ENCODE results near the gene GUCA1A. TPM values are rescaled to one million over a fixed set of nuclear protein-coding genes. Genes with fewer than 3 reads are reported as not detected.

The GUCA1A gene
- total RNA-seq, 1 experiment from 2014 or later = not detected

- TF ChIP-seq REST (IDR thresholded peaks at IDR 0.05; ENCODE audit: low read depth) (no peak), MAX (IDR thresholded peaks at IDR 0.05) (no peak), EGR1 (IDR thresholded peaks at IDR 0.05; ENCODE audit: low read depth) (no peak), RAD21 (IDR thresholded peaks at IDR 0.05; ENCODE audit: low read depth) (no peak), POLR2AphosphoS5 (IDR thresholded peaks at IDR 0.05; ENCODE audit: low read depth, low read length) (no peak), JUND (IDR thresholded peaks at IDR 0.05) (no peak), SRF (IDR thresholded peaks at IDR 0.05; ENCODE audit: low read depth) (no peak), EZH2phosphoT487 (IDR thresholded peaks at IDR 0.05; ENCODE audit: borderline replicate concordance) (no peak)
Observed at GRCh38 chr6:42156638-42157037, 16.5 kb upstream of the GUCA1A start (continued).

GRCh38 chr6:42158011-42158410, 15.2 kb upstream of the GUCA1A start:
- ChIA-PET RAD21 (ENCODE audit: low non-redundant PET in 1 of 2, low total read pairs in 2 of 2, uncharacterized antibody in 2 of 2, unreplicated experiment in 2 of 2) (no interaction called here), POLR2A (no interaction called here), CTCF (no interaction called here)
- Histone ChIP-seq H2AFZ (ENCODE audit: low read depth, low read length, poor library complexity, severe bottlenecking) (no peak overlapping the region), H3K4me2 (ENCODE audit: low read length) (no peak overlapping the region), H3K4me3 (replicated peaks in 1 of 2; ENCODE audit: low read depth in 1 of 2, low read length in 2 of 2) (no peak overlapping the region), H3K4me1 (ENCODE audit: control insufficient read depth in 1 of 2, insufficient read depth in 2 of 2, low read length in 2 of 2) (peaks cover 0 to 7% of the 10 kb centered on the region in 2 experiments; a peak in 1 of 4 replicates), H3K79me2 (ENCODE audit: insufficient read depth, low read length) (no peaks in the 10 kb centered on the region), H3K9ac (ENCODE audit: low read length) (no peak overlapping the region), H4K20me1 (ENCODE audit: insufficient read depth) (no peaks in the 10 kb centered on the region), H3K27me3 (ENCODE audit: insufficient read depth, low read length) (no peaks in the 10 kb centered on the region), H3K9me3 (ENCODE audit: control insufficient read depth in 1 of 2, insufficient read depth in 1 of 2, low read depth in 1 of 2, low read length in 2 of 2) (no peaks in the 10 kb centered on the region), H3K36me3 (ENCODE audit: control insufficient read depth in 1 of 2, insufficient read depth in 2 of 2, low read length in 2 of 2) (no peaks in the 10 kb centered on the region), H3K27ac (ENCODE audit: low read depth, low read length) (no peak overlapping the region), H3K9me2 (ENCODE audit: insufficient read depth) (no peaks in the 10 kb centered on the region)
- no TSS peak for BruUV-seq (replicated peaks)
- ATAC-seq = no peak
- intact Hi-C loops (cut with micrococcal nuclease) = no loop called here
- DNase-seq (ENCODE audit: low read depth, low spot score) = no peak
- TF ChIP-seq SRF (IDR thresholded peaks at IDR 0.05; ENCODE audit: low read depth) (no peak), CEBPB (IDR thresholded peaks at IDR 0.05; ENCODE audit: low read depth) (no peak), POLR2AphosphoS5 (IDR thresholded peaks at IDR 0.05; ENCODE audit: low read depth, low read length) (no peak), TCF7L2 (IDR thresholded peaks at IDR 0.05; ENCODE audit: borderline replicate concordance, extremely low read depth, insufficient read depth, insufficient read length) (no peak), ELF1 (IDR thresholded peaks at IDR 0.05; ENCODE audit: borderline replicate concordance, low read depth) (no peak), FOSL1 (IDR thresholded peaks at IDR 0.05; ENCODE audit: low read depth) (no peak), SP1 (IDR thresholded peaks at IDR 0.05; ENCODE audit: low read depth) (no peak), ZNF274 (IDR thresholded peaks at IDR 0.05; ENCODE audit: low read depth, low read length) (no peak), EZH2phosphoT487 (IDR thresholded peaks at IDR 0.05; ENCODE audit: borderline replicate concordance) (no peak), ZFX (IDR thresholded peaks at IDR 0.05) (no peak)
